ENCODE measurements around the gene TARDBP. TPM values are rescaled to one million over a fixed set of nuclear protein-coding genes. Genes with fewer than 3 reads are reported as not detected.
"Not testable (repeated sequence)": the region's sequence is repeated elsewhere in the genome, so short reads cannot be mapped to it uniquely, and the experiment has no call there.

TARDBP gene
- polyA plus RNA-seq, 6 donors from 2014 or later = 38.9 to 83.8 (median 64.3) TPM

DNA sequence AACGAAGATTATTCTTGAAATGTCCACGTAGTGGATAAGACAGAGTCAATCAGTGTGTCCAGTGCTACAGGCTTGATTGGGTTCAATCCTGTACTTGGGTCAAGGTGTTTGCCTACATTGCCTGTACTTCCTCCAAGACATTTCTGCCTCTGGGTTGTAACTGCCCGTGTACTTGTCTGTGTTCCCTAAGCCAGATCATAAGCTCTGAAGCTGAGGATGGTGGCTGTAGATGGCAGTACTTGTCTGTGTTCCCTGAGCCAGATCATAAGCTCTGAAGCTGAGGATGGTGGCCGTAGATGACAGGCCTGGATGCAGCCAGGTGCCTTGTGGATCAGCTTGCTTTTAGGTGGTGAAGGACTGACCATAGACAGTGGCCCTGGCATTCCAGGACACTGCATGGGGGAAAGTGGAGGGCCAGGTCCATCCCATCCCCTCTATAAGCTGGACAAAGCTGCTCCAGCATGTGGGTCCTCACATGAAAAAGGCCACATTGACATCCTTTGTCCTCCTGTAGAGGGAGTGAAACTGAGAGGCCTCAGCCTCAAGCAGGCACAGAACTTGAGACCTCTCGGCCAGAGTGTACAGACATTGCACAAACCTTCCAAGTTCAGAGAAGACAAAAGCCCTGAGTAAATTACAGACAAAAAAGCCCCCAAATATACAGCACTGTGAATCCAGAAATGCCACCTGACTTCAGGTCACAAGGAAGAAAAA is 49.4 kb downstream of the TARDBP start:
- H3K36me3 Mint-ChIP-seq = peaks cover 0 to 10% of the 10 kb centered on the region in 2 donors
- ATAC-seq (ENCODE audit: low read depth in 2 of 2) (no peak), DNase-seq (no peak)
- H3K4me1 Mint-ChIP-seq = peaks cover 14 to 29% (median 15%) of the 10 kb centered on the region in 3 donors
- H3K4me3 Mint-ChIP-seq = peak overlapping the region in 5 of 8 donors; percentile 42 to 92 (median 70)
- no peaks in the 10 kb centered on the region for H3K27me3 Mint-ChIP-seq
- no peaks in the 10 kb centered on the region for H3K9me3 Mint-ChIP-seq
- peak overlapping the region in 2 of 6 donors; percentile 14 to 70 for H3K27ac Mint-ChIP-seq

DNA sequence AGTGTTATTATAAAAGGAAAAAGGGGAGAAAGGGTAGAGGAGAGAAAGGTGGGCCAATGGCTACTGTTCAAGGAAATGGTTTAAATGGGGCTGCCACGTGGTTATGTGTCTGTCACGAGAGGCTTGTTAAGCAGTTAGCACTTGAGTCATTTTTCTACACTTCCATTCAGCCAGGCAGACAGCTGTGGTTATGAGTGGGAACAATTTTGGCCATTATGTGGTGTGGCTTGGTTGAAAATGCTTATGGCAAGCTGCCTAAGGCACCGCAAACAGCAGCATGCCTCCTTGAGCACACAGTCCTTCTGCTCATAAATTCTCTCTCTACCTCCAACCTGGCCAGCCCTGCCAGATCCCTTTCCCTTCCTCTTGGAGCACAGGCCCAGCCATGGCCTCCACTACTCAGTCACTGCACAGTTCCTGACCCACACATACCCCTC is 50.5 kb downstream of the TARDBP start:
- no peak for ATAC-seq (ENCODE audit: low read depth in 2 of 2)
- Mint-ChIP-seq H3K27ac (peak overlapping the region in 2 of 6 donors; percentile 13 to 22), H3K4me3 (peak overlapping the region in 3 of 8 donors; percentile 9 to 87 (median 42)), H3K9me3 (no peaks in the 10 kb centered on the region), H3K4me1 (peaks cover 14 to 23% (median 15%) of the 10 kb centered on the region in 3 donors), H3K36me3 (peaks cover 0 to 11% of the 10 kb centered on the region in 2 donors), H3K27me3 (no peaks in the 10 kb centered on the region)
- DNase-seq = no peak

DNA sequence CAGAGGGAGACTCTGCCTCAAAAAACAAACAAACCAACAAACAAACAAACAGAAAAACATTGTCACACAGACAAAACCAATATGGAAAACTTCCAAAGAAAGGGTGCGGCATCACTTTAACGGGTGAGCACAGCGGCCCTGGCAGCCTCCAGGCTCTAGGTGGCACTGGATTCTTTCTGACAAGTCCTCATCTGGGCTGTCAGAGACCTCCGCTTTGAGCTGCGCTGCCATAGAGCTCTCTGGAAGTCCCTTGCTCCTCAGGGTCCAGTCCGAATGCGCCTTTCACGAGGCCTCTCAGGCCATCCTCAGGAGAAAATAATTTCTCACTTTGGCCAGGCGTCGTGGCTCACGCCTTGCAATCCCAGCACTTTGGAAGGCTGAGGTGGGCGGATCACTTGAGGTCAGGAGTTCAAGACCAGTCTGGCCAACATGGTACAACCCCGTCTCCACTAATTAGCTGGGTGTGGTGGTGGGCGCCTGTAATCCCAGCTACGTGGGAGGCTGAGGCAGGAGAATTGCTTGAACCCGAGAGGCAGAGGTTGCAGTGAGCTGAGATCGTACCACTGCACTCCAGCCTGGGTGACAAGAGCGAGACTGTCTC is 51.6 kb downstream of the TARDBP start:
- peak overlapping the region in 1 of 6 donors; percentile 49 for H3K27ac Mint-ChIP-seq
- H3K36me3 Mint-ChIP-seq = peaks cover 4 to 11% of the 10 kb centered on the region in 2 donors

DNA sequence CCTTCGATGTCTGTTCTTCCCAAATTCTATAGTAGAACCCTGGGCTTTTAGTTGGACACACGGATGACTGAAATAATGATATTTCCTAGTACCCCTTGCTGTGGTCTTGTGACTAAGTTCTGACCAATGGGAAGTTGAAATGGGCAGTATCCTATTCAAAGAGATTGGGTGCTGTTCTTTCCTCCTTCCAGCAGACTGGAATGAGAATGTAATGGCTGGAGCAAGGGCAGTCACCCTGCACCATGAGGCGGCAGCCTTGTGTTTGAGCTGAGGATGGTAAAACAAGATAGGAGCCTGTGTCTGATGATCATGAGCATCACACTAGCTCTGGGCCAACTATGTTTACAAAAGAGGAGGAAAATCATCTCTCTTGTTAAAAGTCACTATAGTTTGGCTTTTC is 52.5 kb downstream of the TARDBP start:
- H3K36me3 Mint-ChIP-seq = peaks cover 11 to 13% of the 10 kb centered on the region in 2 donors
- H3K27me3 Mint-ChIP-seq = no peaks in the 10 kb centered on the region
- H3K9me3 Mint-ChIP-seq = no peaks in the 10 kb centered on the region
- H3K4me3 Mint-ChIP-seq = peak overlapping the region in 1 of 8 donors; percentile 51
- H3K4me1 Mint-ChIP-seq = peaks cover 6 to 17% (median 13%) of the 10 kb centered on the region in 3 donors
- ATAC-seq (ENCODE audit: low read depth in 2 of 2) (no peak), DNase-seq (no peak)
- no peak overlapping the region for H3K27ac Mint-ChIP-seq

More for the DNA sequence above, 51.6 kb downstream of the TARDBP start:
- H3K4me1 Mint-ChIP-seq = peaks cover 10 to 19% (median 12%) of the 10 kb centered on the region in 3 donors
- H3K9me3 Mint-ChIP-seq; H3K27me3 Mint-ChIP-seq; ATAC-seq (ENCODE audit: low read depth in 2 of 2); DNase-seq: not testable (repeated sequence)
- peak overlapping the region in 1 of 8 donors; percentile 87 for H3K4me3 Mint-ChIP-seq

DNA sequence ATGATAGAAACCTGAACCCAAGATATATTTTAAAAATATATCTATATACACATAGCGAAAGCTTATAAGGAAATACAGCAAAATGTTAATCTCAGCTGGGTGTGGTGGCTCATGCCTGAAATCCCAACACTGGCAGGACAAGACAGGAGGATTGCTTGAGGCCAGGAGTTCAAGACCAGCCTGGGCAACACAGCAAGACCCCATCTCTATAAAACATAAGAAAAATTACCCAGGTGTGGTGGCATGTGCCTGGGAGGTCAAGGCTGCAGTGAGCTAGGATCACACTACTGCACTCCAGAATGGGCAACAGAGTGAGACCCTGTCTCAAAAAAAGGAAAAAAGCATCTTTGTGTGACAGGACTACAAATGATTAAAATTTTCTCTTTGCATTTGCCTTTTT is 53.3 kb downstream of the TARDBP start:
- peaks cover 11 to 21% of the 10 kb centered on the region in 2 donors for H3K36me3 Mint-ChIP-seq
- DNase-seq = no peak
- no peaks in the 10 kb centered on the region for H3K9me3 Mint-ChIP-seq
- H3K27ac Mint-ChIP-seq = no peak overlapping the region
- H3K4me3 Mint-ChIP-seq = no peak overlapping the region
- peaks cover 3 to 11% (median 6%) of the 10 kb centered on the region in 3 donors for H3K4me1 Mint-ChIP-seq
- no peak for ATAC-seq (ENCODE audit: low read depth in 2 of 2)
- no peaks in the 10 kb centered on the region for H3K27me3 Mint-ChIP-seq

DNA sequence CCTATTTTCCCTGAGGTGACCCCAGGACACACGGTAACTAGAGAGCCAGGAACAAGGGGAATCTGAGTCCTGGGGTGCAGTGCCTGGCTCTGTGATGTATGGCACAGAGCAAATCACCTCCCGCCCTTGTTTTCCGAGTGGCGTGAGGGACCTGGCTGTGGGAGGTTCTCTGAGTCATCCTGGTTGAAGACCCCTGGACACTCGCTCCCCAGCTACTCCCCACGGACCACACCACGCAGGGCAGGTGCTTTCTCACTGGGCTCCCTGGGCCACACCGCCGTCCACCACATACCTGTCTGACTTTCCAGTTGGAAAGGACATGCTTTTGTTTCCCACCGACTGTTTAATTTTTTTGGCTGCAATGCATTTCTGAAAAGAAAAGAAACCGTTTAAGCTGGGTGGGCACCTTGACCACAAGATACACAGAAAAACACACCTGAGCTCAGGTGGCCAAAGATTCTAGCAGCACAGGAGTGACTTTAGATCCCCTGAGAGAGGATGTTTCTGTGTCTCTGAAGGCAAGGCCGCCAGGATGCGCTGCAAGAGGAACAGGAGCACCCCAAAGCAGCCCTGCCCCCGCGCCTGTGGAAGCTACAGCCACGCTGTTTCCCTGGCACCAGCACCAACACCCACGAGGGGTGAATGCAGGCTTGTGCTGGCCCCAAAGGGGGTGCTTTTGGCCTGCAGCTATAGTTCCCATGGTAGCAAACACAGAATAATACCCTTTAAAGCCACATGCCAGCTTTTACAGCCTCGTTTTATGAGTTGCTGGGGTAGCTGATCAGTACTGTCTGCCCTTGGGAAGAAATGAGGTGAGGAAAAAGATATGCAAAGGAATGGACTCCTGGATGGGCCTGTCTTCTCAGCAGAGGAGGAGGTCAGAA is 55.5 kb downstream of the TARDBP start:
- no peak for ATAC-seq (ENCODE audit: low read depth in 2 of 2)

DNA sequence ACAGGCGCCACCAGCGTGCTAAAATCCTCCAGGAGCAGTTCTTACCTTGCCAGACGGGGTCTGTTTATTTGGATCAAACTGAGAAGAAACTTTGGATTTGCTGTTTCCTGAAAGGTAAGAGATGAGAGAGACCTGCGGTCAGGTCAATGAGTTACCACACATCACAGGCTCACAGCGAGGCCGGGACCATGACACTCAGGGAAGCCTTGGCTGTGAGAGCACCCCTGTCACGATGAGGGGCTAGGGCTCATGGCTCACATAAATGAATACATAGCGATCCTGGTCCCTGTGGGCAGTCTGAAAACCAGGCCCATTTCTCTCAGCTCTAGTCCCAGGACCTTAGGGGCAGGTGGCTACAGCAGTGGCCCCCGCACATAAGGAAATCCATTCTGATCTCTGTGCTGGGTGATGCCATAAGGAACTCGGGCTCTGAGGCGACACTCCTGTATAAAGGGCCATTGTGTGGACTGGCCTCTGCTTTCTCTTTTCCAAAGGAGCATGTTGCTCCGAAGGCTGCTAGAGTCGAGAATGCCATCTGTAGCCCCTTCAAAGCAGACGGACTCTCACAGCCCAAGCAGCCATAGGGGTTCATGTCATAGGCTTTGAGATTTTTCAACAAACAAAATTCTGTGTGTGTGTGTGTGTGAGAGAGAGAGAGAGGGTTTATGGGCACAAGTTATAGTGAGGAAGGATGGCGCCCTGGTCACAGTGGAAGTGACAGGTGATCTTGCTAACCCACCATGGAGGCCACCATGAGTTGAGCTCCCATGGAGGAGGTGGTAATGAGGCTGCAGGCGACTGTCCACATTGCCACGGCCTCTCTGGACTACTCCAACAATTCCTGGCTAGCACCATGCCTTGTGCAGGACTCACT is 56.4 kb downstream of the TARDBP start:
- ATAC-seq (ENCODE audit: low read depth in 2 of 2) (no peak), DNase-seq (no peak)
- no peaks in the 10 kb centered on the region for H3K9me3 Mint-ChIP-seq
- peaks cover 0 to 8% (median 0%) of the 10 kb centered on the region in 3 donors for H3K4me1 Mint-ChIP-seq
- H3K4me3 Mint-ChIP-seq = no peak overlapping the region
- H3K27me3 Mint-ChIP-seq = no peaks in the 10 kb centered on the region
- peaks cover 11 to 32% of the 10 kb centered on the region in 2 donors for H3K36me3 Mint-ChIP-seq
- H3K27ac Mint-ChIP-seq = peak overlapping the region in 4 of 6 donors; percentile 29 to 82 (median 64)

More for the DNA sequence above, 55.5 kb downstream of the TARDBP start:
- Mint-ChIP-seq H3K4me3 (no peak overlapping the region), H3K36me3 (peaks cover 11 to 32% of the 10 kb centered on the region in 2 donors), H3K27me3 (no peaks in the 10 kb centered on the region), H3K27ac (peak overlapping the region in 2 of 6 donors; percentile 37 to 82), H3K4me1 (peaks cover 0 to 8% (median 0%) of the 10 kb centered on the region in 3 donors), H3K9me3 (no peaks in the 10 kb centered on the region)
- DNase-seq = no peak

DNA sequence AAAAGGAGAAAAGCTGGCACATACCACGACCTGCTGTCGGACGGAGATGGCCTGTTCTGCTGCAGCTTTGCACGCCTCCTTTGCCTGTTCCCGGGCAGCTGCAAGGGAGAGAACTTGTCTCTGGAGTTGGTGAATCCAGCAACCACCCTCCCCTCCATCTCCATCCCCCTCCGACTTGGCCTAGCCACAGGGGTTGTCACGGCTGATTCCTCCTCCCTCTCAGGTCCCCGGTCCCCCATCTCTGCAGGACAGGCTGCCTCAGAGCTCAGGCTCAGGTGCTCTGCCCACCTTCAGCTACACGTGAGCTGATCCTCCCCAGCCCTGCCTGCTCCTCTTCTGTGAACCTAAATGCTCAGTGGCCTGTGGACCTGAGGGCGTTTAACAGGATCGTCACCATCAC is 58.4 kb downstream of the TARDBP start:
- Mint-ChIP-seq H3K9me3 (no peaks in the 10 kb centered on the region), H3K27ac (peak overlapping the region in 2 of 6 donors; percentile 65 to 68), H3K27me3 (no peaks in the 10 kb centered on the region), H3K4me1 (peaks cover 0 to 8% (median 0%) of the 10 kb centered on the region in 3 donors), H3K4me3 (peak overlapping the region in 1 of 8 donors; percentile 77), H3K36me3 (peaks cover 6 to 32% of the 10 kb centered on the region in 2 donors)
- ATAC-seq (ENCODE audit: low read depth in 2 of 2) = no peak
- no peak for DNase-seq

DNA sequence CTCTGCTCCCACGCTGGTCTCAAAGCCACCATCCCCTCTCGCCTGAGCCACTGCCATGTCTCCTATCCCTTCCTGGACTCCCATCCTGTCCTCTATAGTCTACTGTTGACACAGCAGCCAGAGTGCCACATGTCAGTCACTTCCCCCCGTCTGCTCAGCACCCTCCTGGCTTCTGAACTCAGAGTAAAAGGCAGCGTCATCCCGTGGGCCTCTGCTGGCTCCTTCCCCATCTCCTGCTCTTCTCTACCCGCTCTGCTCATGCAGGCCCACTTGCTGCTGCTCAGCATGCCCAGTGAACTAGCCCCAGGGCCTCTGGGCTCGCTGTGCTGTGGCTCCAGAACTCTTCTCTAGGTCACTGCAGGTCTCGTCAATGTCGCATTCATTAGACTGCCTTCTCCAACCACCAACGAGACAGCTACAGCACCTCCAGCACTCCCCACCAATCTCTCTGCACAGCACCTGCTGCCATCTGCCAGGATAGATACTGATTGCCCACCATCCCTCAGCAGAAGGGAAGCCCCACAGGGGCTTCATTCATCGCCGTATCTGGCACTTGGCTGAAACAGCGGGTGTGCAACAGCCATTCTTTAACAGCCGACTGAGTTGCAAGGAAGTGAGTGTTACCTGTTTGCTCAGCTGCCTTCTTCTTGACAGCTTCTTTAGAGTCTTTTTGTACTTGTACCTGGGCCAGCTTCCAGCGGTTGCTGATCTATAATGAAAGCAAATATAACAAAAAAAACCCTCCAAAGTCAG is 59.2 kb downstream of the TARDBP start:
- Mint-ChIP-seq H3K27me3 (no peaks in the 10 kb centered on the region), H3K36me3 (peaks cover 7 to 32% of the 10 kb centered on the region in 2 donors), H3K4me1 (peaks cover 0 to 8% (median 0%) of the 10 kb centered on the region in 3 donors), H3K4me3 (peak overlapping the region in 1 of 8 donors; percentile 77), H3K9me3 (no peaks in the 10 kb centered on the region), H3K27ac (peak overlapping the region in 4 of 6 donors; percentile 1 to 65 (median 58))
- DNase-seq (no peak), ATAC-seq (ENCODE audit: low read depth in 2 of 2) (no peak)

DNA sequence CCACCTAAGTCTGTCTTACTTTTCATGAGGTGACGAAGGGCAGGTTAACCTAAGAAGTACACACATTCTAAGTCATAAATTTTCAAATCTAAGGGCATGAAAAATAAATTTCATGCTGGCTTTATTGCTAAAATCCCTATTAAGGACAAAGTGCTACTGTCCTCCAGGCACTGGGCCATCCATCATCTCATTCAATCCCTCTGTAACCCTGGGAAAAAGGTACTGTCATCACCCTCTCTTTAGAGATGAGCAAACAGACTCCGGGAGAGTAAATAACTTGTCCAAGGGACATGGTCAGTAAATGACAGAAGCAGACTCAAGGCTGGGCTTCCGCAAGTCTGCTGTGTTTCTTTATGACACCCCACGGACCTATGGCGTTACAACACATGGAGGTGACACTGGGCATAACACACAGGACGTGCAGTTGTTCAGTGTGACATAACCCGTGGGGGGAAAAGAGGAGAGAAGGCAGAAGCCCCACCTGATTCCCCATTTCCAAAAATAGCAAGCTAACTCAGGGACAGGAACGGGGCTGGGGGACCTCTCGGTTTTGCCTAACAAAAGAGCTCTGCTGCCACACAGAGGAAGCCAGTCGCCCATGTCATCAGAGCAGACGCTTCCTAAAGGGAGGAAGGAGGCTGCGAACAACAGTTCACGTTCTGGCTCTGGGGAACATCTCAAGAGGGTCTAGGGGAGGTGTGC is 59.9 kb downstream of the TARDBP start:
- no peaks in the 10 kb centered on the region for H3K27me3 Mint-ChIP-seq
- DNase-seq (no peak), ATAC-seq (ENCODE audit: low read depth in 2 of 2) (no peak)
- no peaks in the 10 kb centered on the region for H3K9me3 Mint-ChIP-seq
- no peak overlapping the region for H3K4me3 Mint-ChIP-seq
- peaks cover 0 to 8% (median 0%) of the 10 kb centered on the region in 3 donors for H3K4me1 Mint-ChIP-seq
- H3K36me3 Mint-ChIP-seq = peaks cover 8 to 32% of the 10 kb centered on the region in 2 donors
- H3K27ac Mint-ChIP-seq = peak overlapping the region in 2 of 6 donors; percentile 49 to 56

DNA sequence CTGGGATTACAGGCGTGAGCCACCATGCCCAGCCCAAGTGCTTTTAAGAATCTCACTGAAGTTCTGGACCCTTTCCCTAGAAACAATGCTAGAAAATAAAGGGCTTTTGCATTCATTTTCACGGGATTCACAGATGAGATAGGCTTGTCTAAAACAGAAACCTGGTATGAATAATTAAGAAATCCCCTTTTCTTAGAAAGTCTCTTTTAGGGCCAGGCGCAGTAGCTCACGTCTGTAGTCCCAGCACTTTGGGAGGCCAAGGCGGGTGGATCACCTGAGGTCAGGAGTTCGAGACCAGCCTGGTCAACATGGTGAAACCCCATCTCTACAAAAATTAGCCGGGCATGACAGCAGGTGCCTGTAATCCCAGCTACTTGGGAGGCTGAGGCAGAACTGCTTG is 60.9 kb downstream of the TARDBP start:
- not testable (repeated sequence) for ATAC-seq (ENCODE audit: low read depth in 2 of 2); H3K27ac Mint-ChIP-seq; H3K9me3 Mint-ChIP-seq; H3K4me3 Mint-ChIP-seq; H3K27me3 Mint-ChIP-seq; DNase-seq; H3K4me1 Mint-ChIP-seq
- H3K36me3 Mint-ChIP-seq = peaks cover 11 to 33% of the 10 kb centered on the region in 2 donors
